ENCODE results near the gene CTIF. TPM values are rescaled to one million over a fixed set of nuclear protein-coding genes. Genes with fewer than 3 reads are reported as not detected.

The CTIF gene
- total and polyA plus RNA-seq, 10 donors: 5.2 to 39.2 (median 18.5) TPM

DNA sequence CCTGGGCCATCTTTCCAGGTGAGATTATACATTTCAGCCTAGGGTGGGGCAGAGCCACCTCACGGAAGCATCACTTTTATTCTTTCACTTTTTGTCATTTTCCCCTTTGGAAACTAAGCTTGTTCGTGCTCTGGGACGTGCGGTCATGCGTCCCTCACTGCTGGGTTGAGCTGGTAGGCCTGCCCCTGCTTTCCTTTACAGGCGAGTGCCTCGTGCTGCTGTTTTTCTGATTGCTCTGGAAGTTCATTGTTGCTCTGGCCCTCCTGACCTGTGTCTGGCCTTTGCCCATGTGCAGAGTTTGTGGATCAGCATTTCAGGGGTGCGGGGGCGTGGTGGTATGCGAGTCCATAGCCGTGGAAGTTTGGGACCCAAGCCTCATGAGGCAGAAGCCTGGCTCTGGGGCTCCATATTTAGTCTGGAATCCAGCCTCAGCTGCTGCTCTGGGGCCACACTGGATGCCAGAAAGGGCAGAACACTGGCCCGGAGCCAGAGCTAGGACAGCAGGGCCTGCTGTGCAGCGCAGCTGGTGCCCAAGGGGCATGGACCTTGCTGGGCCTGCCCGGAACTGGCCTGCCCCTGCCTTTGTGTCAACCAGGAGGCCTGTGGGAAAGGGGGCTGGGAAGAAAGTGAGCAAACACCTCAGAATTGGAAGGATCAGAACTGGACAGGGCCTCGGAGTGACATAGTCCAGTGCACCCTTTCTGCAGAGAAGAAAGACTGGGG is 51.1 kb downstream of the CTIF start:
- WGBS, 5 donors: 78 to 91% (median 88%) methylated on average over 15 of the region's 15 CpGs
- peak; percentile 22 for DNase-seq

DNA sequence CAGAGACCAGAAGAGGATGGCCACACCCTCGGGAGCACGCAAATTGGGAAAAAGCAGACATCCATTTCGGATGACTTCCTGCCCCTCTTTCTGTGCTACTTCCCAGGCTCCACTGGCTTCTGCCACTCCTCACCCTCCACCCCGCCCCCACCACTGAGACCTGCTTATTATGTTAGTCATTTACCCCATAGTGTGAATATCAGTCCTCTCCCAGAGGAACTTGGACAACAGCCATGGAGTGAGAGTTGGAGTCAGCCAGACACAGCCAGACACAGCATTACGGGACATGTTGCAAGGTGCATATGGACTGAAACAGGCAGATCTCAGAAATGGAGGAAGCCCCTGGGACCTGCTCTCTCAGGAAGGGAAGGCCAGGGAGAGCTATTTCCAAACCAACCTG is 51.8 kb downstream of the CTIF start:
- Histone ChIP-seq H3K27me3 (replicated peaks in 1 of 7) (no peaks in the 10 kb centered on the region), H3K4me3 (no peak overlapping the region), H3K4me1 (no peaks in the 10 kb centered on the region), H3K36me3 (peaks cover 0 to 4% (median 0%) of the 10 kb centered on the region in 6 donors), H3K27ac (no peak overlapping the region), H3K9me3 (no peaks in the 10 kb centered on the region)
- WGBS, 5 donors: 87 to 94% (median 88%) methylated on average over 5 of the region's 5 CpGs
- no peak for TF ChIP-seq POLR2A (IDR thresholded peaks at IDR 0.05)
- TF ChIP-seq POLR2AphosphoS5 (IDR thresholded peaks at IDR 0.05): no peak
- TF ChIP-seq, protein P1, sequence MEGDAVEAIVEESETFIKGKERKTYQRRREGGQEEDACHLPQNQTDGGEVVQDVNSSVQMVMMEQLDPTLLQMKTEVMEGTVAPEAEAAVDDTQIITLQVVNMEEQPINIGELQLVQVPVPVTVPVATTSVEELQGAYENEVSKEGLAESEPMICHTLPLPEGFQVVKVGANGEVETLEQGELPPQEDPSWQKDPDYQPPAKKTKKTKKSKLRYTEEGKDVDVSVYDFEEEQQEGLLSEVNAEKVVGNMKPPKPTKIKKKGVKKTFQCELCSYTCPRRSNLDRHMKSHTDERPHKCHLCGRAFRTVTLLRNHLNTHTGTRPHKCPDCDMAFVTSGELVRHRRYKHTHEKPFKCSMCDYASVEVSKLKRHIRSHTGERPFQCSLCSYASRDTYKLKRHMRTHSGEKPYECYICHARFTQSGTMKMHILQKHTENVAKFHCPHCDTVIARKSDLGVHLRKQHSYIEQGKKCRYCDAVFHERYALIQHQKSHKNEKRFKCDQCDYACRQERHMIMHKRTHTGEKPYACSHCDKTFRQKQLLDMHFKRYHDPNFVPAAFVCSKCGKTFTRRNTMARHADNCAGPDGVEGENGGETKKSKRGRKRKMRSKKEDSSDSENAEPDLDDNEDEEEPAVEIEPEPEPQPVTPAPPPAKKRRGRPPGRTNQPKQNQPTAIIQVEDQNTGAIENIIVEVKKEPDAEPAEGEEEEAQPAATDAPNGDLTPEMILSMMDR (IDR thresholded peaks at IDR 0.05 in 8 of 11, conservative IDR thresholded peaks at IDR 0.05 in 3 of 11): no peak
- DNase-seq: no peak
- intact Hi-C loops (cut with DNase I; ENCODE audit: low total_unique reads): no loop called here

More for the DNA sequence above, 51.1 kb downstream of the CTIF start:
- Histone ChIP-seq H3K9me3 (no peaks in the 10 kb centered on the region), H3K27me3 (replicated peaks in 1 of 7) (no peaks in the 10 kb centered on the region), H3K27ac (no peak overlapping the region), H3K4me3 (no peak overlapping the region), H3K36me3 (peaks cover 0 to 3% (median 0%) of the 10 kb centered on the region in 6 donors), H3K4me1 (no peaks in the 10 kb centered on the region)
- TF ChIP-seq, protein P1 (IDR thresholded peaks at IDR 0.05 in 8 of 11, conservative IDR thresholded peaks at IDR 0.05 in 3 of 11): no peak
- TF ChIP-seq POLR2AphosphoS5 (IDR thresholded peaks at IDR 0.05) (no peak), POLR2A (IDR thresholded peaks at IDR 0.05) (no peak)
- intact Hi-C loops (cut with DNase I; ENCODE audit: low total_unique reads): no loop called here

DNA sequence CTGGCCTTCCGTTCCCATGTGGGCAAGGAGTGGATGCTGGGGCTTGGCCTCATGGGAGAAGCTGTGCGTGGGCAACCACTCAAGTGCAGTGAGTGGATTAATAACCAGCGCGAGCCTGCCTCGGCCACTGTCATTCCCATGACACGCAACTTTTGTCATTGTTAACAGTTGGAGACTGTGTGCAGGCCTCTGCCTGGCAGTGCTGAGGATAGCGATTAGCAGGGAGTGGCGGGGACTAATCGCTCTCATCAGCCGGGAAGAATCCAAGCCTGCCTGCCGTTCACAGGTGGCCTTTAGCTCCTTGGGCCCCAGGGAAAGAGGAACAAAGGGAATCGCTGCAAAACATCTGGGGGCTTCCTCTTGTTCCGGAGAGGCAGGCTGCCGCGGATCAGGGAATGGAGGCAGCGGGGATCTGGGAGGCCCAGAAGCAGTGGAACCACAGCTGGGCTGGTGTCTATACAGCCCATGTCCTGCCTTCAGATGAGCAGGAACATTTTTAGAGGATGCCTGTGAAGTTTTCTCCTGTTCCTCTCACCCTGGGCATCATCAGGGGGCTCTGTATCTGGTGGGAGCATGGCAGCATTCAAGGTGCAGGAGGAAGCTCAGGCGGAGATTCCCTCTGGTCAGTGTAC is 53.8 kb downstream of the CTIF start:
- H3K9me3 ChIP-seq: no peaks in the 10 kb centered on the region
- H3K4me3 ChIP-seq: no peak overlapping the region
- WGBS, 5 donors: 89 to 93% (median 91%) methylated on average over 17 of the region's 17 CpGs
- H3K36me3 ChIP-seq: peaks cover 0 to 4% (median 0%) of the 10 kb centered on the region in 6 donors
- no peaks in the 10 kb centered on the region for H3K27me3 ChIP-seq (replicated peaks in 1 of 7)
- no peak for TF ChIP-seq POLR2A (IDR thresholded peaks at IDR 0.05)
- H3K4me1 ChIP-seq: no peaks in the 10 kb centered on the region
- intact Hi-C loops (cut with DNase I; ENCODE audit: low total_unique reads): no loop called here
- DNase-seq: no peak
- no peak overlapping the region for H3K27ac ChIP-seq

DNA sequence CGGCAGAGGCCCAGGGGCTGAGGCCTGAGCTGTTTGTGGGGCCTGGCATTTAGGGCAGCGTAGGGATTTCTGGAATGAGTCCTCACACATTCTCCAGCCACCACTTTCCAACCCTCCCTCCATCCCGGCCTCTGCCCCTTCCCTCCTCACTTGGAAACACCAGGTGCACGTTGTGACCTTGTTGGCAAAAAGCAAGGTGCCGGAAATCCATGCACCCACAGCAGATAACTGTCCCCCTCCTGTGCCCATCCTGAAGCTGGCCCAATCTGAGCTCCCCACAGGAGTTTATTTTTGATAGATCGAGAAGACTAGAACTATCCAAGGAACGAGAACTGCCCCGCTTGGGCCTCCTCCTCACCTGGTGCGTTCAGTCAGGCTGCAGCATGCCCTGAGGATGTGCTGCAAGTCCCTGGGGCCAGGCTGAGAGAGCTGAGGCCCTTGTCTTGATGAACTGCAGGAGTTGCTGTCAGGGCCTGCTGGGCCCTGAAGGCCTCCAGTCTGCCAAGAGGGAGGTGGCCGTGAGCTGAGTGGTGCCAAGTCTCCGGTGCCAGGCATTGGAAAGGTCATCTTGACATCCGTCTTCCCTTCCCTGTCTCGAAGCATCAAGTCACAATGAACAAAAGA is 55.8 kb downstream of the CTIF start:
- DNase-seq: no peak

More for the DNA sequence above, 55.8 kb downstream of the CTIF start:
- H3K27ac ChIP-seq: no peak overlapping the region
- TF ChIP-seq POLR2AphosphoS5 (IDR thresholded peaks at IDR 0.05): no peak
- TF ChIP-seq, protein P1 (IDR thresholded peaks at IDR 0.05 in 8 of 11, conservative IDR thresholded peaks at IDR 0.05 in 3 of 11): no peak
- no peak for TF ChIP-seq POLR2A (IDR thresholded peaks at IDR 0.05)
- 77 to 84% (median 81%) methylated on average over 12 to 13 of the region's 13 CpGs for WGBS, 5 donors
- H3K27me3 ChIP-seq (replicated peaks in 1 of 7): no peaks in the 10 kb centered on the region
- H3K4me1 ChIP-seq: peaks cover 0 to under 1% (median 0%) of the 10 kb centered on the region in 6 donors
- H3K9me3 ChIP-seq: no peaks in the 10 kb centered on the region
- intact Hi-C loops (cut with DNase I; ENCODE audit: low total_unique reads): no loop called here
- H3K4me3 ChIP-seq: no peak overlapping the region
- H3K36me3 ChIP-seq: peaks cover 0 to 4% (median 0%) of the 10 kb centered on the region in 6 donors
